ENCODE measurements around the gene MTMR3.
A peak's percentile ranks its signal among the peaks of the same experiment; 100 is the strongest.

MTMR3 gene

GRCh38 chr22:29877620-29878019, 5.4 kb upstream of the MTMR3 start:
- no peak for TF ChIP-seq CTCF (conservative IDR thresholded peaks at IDR 0.05; ENCODE audit: low read depth, low read length)

GRCh38 chr22:29879753-29880152, 3.2 kb upstream of the MTMR3 start:
- Histone ChIP-seq H3K27ac (no peak overlapping the region), H3K9ac (no peak overlapping the region), H3K36me3 (ENCODE audit: insufficient read depth) (no peaks in the 10 kb centered on the region), H3K4me3 (IDR thresholded peaks at IDR 0.05; ENCODE audit: insufficient read depth, low read depth, low read length) (no peak overlapping the region), H3K79me2 (ENCODE audit: insufficient read depth, low read depth) (peaks cover 10% of the 10 kb centered on the region; the same call in 1 of the 2 replicates), H4K20me1 (ENCODE audit: insufficient read depth) (no peaks in the 10 kb centered on the region), H2AFZ (ENCODE audit: low read depth) (no peak overlapping the region), H3K4me2 (no peak overlapping the region), H3K4me1 (ENCODE audit: low read depth, poor library complexity, severe bottlenecking) (peaks cover 15% of the 10 kb centered on the region), H3K27me3 (ENCODE audit: insufficient read depth, low read depth) (no peaks in the 10 kb centered on the region)
- TF ChIP-seq CTCF (conservative IDR thresholded peaks at IDR 0.05; ENCODE audit: low read depth, low read length) = no peak

More at GRCh38 chr22:29877620-29878019, 5.4 kb upstream of the MTMR3 start:
- Histone ChIP-seq H3K9ac (no peak overlapping the region), H3K4me3 (IDR thresholded peaks at IDR 0.05; ENCODE audit: insufficient read depth, low read depth, low read length) (no peak overlapping the region), H2AFZ (ENCODE audit: low read depth) (no peak overlapping the region), H3K79me2 (ENCODE audit: insufficient read depth, low read depth) (no peaks in the 10 kb centered on the region), H3K27me3 (ENCODE audit: insufficient read depth, low read depth) (no peaks in the 10 kb centered on the region), H3K36me3 (ENCODE audit: insufficient read depth) (no peaks in the 10 kb centered on the region), H3K27ac (no peak overlapping the region), H3K4me2 (no peak overlapping the region), H3K4me1 (ENCODE audit: low read depth, poor library complexity, severe bottlenecking) (peaks cover 29% of the 10 kb centered on the region), H4K20me1 (ENCODE audit: insufficient read depth) (no peaks in the 10 kb centered on the region)

- Histone ChIP-seq H3K79me2 (ENCODE audit: insufficient read depth, low read depth) (peaks cover 37% of the 10 kb centered on the region; the same call in 1 of the 2 replicates), H4K20me1 (ENCODE audit: insufficient read depth) (no peaks in the 10 kb centered on the region), H3K4me3 (IDR thresholded peaks at IDR 0.05; ENCODE audit: insufficient read depth, low read depth, low read length) (no peak overlapping the region), H3K9ac (no peak overlapping the region), H3K27me3 (ENCODE audit: insufficient read depth, low read depth) (no peaks in the 10 kb centered on the region), H3K36me3 (ENCODE audit: insufficient read depth) (no peaks in the 10 kb centered on the region), H3K27ac (no peak overlapping the region), H3K4me1 (ENCODE audit: low read depth, poor library complexity, severe bottlenecking) (peaks cover 11% of the 10 kb centered on the region), H2AFZ (ENCODE audit: low read depth) (0 out of 2 replicates have a peak overlapping the region, but pooled peaks have one; percentile 13), H3K4me2 (peak overlapping the region; percentile 62; the same call in 1 of the 2 replicates)
- TF ChIP-seq CTCF (conservative IDR thresholded peaks at IDR 0.05; ENCODE audit: low read depth, low read length) = no peak
These were observed 294 bp upstream of the MTMR3 start for GRCh38 chr22:29882716-29883044.

GRCh38 chr22:29883775-29884097, 762 bp downstream of the MTMR3 start:
- Histone ChIP-seq H4K20me1 (ENCODE audit: insufficient read depth) (no peaks in the 10 kb centered on the region), H3K4me2 (peak overlapping the region; percentile 79), H3K4me3 (IDR thresholded peaks at IDR 0.05; ENCODE audit: insufficient read depth, low read depth, low read length) (no peak overlapping the region), H3K79me2 (ENCODE audit: insufficient read depth, low read depth) (peaks cover 47% of the 10 kb centered on the region; the same call in 1 of the 2 replicates), H3K27ac (no peak overlapping the region; the same call in 1 of the 2 replicates), H3K27me3 (ENCODE audit: insufficient read depth, low read depth) (no peaks in the 10 kb centered on the region), H3K36me3 (ENCODE audit: insufficient read depth) (no peaks in the 10 kb centered on the region), H2AFZ (ENCODE audit: low read depth) (peak overlapping the region; percentile 76), H3K4me1 (ENCODE audit: low read depth, poor library complexity, severe bottlenecking) (peaks cover 11% of the 10 kb centered on the region), H3K9ac (peak overlapping the region; percentile 84; the same call in 1 of the 2 replicates)
- no peak; the same call in 1 of the 2 replicates for TF ChIP-seq CTCF (conservative IDR thresholded peaks at IDR 0.05; ENCODE audit: low read depth, low read length)
